Right hindlimb (tissue), 1 donor: ENCODE measurements around the gene KIZ.
"Not testable (repeated sequence)": the region's sequence is repeated elsewhere in the genome, so short reads cannot be mapped to it uniquely, and the experiment has no call there.

Source experiments
- DNase-seq: peaks from one replicate; pipeline ENCODE4 v3.0.0-alpha.2; 2018

KIZ gene

GRCh38 chr20:21139881-21140566 lies 14.1 kb downstream of the KIZ start:
- no peak for DNase-seq

GRCh38 chr20:21141825-21142224 lies 15.9 kb downstream of the KIZ start:
- DNase-seq, result no peak

- DNase-seq, result no peak
Measured at GRCh38 chr20:21143194-21143890, 17.5 kb downstream of the KIZ start.

- DNase-seq, result no peak
Measured at GRCh38 chr20:21145424-21145823, 19.5 kb downstream of the KIZ start.

GRCh38 chr20:21146215-21146614 lies 20.3 kb downstream of the KIZ start:
- DNase-seq, result no peak

GRCh38 chr20:21147593-21147992 lies 21.7 kb downstream of the KIZ start:
- DNase-seq, result no peak

- DNase-seq, result no peak
Measured at GRCh38 chr20:21149344-21149743, 23.5 kb downstream of the KIZ start.

GRCh38 chr20:21151791-21152190 lies 25.9 kb downstream of the KIZ start:
- no peak for DNase-seq

GRCh38 chr20:21154692-21155091 lies 28.8 kb downstream of the KIZ start:
- no peak for DNase-seq

GRCh38 chr20:21155268-21155667 lies 29.4 kb downstream of the KIZ start:
- DNase-seq, result no peak

GRCh38 chr20:21156266-21156665 lies 30.4 kb downstream of the KIZ start:
- DNase-seq, result no peak

- no peak for DNase-seq
Measured at GRCh38 chr20:21157006-21157405, 31.1 kb downstream of the KIZ start.

GRCh38 chr20:21159658-21160380 lies 33.9 kb downstream of the KIZ start:
- no peak for DNase-seq

GRCh38 chr20:21161926-21162325 lies 36.0 kb downstream of the KIZ start:
- no peak for DNase-seq

- DNase-seq, result no peak
Measured at GRCh38 chr20:21162631-21163030, 36.7 kb downstream of the KIZ start.

- DNase-seq, result no peak
Measured at GRCh38 chr20:21166801-21167200, 40.9 kb downstream of the KIZ start.

- DNase-seq, result no peak
Measured at GRCh38 chr20:21167261-21167660, 41.4 kb downstream of the KIZ start.

GRCh38 chr20:21168061-21168460 lies 42.2 kb downstream of the KIZ start:
- DNase-seq, result not testable (repeated sequence)

- no peak for DNase-seq
Measured at GRCh38 chr20:21172626-21173025, 46.7 kb downstream of the KIZ start.

- no peak for DNase-seq
Measured at GRCh38 chr20:21173485-21173884, 47.6 kb downstream of the KIZ start.

- DNase-seq, result no peak
Measured at GRCh38 chr20:21174516-21175239, 48.8 kb downstream of the KIZ start.

GRCh38 chr20:21175433-21175832 lies 49.6 kb downstream of the KIZ start:
- DNase-seq, result no peak

GRCh38 chr20:21177767-21178166 lies 51.9 kb downstream of the KIZ start:
- DNase-seq, result no peak
